ENCODE data around the gene MAML3.

Gene MAML3

DNA sequence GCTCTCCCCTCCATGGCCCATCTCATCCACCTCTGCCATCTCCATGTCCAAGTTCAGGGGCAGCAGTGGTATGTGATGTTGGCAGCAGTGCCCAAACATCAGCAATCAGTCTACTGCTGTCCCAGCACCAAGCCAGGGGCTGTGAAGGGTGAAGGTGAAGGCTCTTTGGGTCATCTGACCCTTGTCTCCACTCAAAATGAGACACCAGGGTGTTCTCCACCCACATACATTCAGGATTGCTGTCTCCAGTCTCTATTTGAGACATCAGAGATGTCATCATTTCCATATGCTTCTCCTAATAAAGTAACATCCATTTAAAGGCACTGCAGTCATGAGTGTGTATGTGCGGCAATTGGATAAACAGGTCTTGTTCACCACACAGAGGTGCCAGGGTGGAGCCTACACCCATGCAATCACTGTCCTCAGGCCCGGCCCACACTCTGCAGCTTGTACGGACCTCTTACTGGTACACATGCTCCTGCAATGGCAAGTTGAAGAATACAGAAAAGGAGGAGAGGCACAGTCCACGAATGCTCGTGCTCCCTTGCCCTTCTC is 22.2 kb downstream of the MAML3 start:
- peak overlapping the region; percentile 92 for H3K27ac ChIP-seq
- DNase-seq (ENCODE audit: low read depth, low spot score) = no peak

DNA sequence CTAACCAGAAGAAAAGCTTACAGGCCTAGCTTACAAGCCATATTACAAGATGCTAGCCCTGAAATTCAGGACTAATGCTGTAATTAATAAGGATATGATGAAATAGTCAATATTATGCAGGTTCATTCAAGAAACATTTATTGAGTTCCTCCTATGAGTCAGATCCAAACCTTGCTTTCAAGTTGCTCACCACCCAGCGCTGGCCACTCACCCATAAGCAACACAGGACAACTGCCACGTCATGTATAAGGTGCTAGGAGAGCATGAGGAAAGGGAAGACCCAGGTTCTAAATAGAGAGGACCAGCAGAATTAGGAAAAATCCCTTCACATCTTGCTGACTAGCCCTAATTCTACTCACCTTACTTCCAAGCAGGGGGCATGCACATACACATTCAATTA is 23.3 kb downstream of the MAML3 start:
- H3K27ac ChIP-seq = peak overlapping the region; percentile 92
- peak; percentile 94 for DNase-seq (ENCODE audit: low read depth, low spot score)

DNA sequence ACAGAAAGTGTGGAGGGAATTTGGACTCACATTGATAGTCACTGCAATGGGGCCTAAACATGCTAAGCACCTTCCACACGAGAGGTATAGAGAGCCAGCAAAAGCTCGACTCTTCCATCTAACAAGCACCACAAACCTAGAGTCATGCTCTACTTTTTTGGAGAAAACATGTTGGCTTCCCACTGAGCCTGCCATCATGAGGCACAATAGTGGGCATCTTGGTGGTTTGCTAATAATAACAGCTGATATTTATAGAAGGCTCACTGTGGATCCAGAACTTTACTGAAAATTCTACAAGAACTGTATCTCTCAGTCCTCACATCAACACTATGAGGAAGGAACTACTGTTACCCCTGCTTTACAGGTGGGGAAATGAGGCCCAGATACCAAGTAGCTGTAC is 26.6 kb downstream of the MAML3 start:
- DNase-seq (ENCODE audit: low read depth, low spot score) = no peak

DNA sequence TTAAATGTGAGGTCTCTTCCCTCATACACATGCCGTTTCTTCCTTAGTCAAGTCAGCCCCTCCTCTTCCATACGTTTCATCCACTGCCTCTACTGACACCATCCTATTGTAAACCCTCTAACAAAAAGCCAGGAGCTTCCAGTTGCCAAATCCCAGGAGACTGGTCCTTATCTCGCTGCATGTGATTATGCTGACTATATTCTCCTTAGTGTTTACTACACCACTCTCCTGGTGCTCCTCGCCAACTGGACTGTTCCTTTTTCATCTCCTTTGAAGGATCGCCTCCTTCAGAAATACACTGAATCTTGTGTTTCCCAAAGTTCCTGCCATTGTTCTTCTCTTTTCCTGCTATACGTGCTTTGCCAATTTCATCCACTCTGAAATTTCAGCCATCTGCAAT is 27.7 kb downstream of the MAML3 start:
- no peak for DNase-seq (ENCODE audit: low read depth, low spot score)
- H3K27ac ChIP-seq = no peak overlapping the region

More for the DNA sequence above, 26.6 kb downstream of the MAML3 start:
- no peak overlapping the region for H3K27ac ChIP-seq

DNA sequence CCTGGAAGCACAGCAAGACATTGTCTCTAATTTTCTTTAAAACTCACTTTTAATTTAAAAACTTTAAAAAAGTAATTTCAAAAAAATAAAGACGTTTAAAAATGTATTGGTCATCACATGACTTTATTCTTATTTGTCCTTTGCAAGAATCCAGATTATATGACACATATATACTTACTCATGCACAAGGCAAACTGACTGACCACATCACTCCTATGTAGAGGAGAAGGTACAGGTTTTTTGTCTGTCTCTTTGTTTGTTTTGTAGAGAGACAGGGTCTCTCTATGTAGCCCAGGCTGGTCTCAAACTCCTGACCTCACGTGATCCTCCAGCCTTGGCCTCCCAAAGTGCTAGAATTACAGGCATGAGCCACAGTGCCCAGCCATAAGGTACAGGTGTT is 28.6 kb downstream of the MAML3 start:
- DNase-seq (ENCODE audit: low read depth, low spot score) = no peak
- no peak overlapping the region for H3K27ac ChIP-seq

DNA sequence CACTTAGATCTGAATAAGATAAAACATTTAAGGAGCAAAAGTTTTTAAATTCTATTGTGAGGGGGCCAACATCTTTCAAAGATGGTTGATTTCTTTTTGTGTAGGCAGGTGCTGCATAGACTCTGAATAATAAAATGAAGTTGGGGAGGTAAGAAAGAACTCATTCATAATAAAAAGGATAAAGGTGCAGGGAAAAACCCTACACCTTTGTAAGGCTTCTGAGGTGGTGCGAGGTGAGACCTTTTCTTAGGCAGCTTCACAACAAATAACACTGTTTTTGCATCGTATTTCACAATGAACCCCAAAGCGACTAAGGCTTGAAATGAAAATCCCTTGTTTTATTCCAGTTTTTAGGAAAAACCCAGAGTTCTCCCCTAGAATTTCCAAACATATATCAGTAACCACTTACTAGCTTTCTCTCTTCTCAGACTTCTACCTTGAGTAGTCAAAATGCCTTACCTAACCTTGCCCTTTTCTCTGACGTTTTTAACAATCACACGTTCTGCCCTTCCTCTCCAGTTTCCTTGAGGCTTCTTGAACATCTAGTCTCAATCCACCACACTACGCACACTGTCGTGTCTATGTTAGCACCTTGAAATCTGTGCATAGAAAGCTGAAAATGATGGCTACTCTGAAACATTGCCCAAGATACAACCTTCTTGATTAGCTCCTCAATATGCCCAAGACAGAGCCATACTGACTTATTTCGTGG is 30.2 kb downstream of the MAML3 start:
- no peak for DNase-seq (ENCODE audit: low read depth, low spot score)
- no peak overlapping the region for H3K27ac ChIP-seq

DNA sequence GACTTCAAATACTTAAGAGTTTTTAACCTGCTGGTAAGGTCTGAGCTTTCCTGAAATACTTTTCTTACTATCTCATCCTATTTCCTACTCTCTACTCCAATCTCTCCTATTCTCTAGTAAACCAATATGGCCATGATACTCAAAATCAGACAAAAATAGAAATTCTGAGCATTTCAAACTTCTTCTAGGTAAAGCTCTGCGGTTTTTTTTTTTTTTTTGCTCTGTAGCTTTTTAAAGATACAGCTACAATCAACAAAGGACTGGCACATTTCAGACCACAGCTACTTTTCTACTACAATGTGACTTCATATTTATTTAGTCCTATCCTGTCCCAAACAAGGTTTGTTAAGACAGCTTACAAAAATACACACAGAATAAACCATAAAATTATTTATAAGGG is 31.1 kb downstream of the MAML3 start:
- DNase-seq (ENCODE audit: low read depth, low spot score) = no peak
- no peak overlapping the region for H3K27ac ChIP-seq

DNA sequence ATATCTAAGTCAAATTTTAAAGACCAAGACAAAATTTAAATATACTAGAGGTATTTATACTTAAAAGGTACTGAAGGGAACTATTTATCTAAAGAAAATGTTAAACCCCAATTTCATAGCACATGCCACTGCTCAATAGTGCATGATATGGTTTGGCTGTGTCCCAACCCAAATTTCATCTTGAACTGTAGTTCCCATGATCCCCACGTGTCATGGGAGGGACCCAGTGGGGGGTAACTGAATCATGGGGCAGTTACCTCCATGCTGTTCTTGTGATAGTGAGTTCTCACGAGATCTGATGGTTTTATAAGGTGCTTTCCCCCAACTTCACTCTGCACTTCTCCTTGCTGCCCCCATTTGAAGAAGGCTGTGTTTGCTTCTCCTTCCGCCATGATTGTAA is 32.3 kb downstream of the MAML3 start:
- H3K27ac ChIP-seq = no peak overlapping the region
- DNase-seq (ENCODE audit: low read depth, low spot score) = no peak

DNA sequence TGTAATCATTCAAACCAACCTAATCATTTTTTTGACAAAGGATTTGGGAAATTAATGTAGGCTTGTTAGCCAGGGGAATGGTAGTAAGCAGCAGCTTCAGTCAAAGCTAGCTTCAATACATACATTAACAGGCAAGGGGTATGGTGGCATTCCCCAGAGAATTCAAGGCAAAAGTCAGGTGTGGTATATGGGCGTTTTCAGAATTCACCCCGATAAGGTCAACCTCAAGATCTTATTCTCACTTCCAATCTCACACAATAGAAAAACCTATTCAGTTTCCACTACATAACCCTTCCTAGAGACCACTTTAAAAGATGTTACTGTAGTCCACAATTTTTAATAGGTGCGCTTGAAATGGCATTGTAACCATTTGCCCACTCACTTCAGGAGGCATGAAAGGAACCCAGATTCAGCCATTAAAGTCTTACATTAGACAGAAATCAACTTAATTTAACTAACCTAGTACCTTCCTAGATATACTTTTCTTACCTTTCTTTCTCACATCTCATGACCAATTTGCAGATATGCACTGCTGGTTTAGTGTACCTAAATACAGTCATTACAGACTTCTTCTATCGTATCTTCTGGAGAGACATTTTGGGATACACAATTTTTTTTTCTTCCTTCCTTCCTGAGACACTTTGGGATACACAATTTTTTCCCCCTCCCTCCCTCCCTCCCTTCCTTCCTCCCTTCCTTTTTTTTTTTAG is 34.9 kb downstream of the MAML3 start:
- DNase-seq (ENCODE audit: low read depth, low spot score) = no peak
- H3K27ac ChIP-seq = no peak overlapping the region

DNA sequence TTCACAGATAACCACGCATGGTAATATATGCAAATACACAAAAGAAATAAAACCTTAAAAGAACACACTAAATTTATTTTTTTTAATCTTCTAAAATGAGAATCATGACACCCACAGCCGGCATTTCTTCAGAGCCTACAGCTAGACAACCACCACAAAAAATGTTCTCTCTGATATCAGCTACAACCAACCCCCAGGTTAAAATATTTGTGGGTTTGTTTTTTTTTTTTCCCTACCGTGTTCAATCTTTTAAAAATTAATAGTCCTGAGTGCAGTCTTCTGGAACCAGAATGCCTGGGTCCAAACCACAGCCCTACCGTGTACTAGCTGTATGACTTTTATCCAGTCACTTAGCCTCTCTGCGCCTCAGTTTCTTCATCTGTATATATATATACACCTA is 36.0 kb downstream of the MAML3 start:
- no peak overlapping the region for H3K27ac ChIP-seq
- no peak for DNase-seq (ENCODE audit: low read depth, low spot score)

DNA sequence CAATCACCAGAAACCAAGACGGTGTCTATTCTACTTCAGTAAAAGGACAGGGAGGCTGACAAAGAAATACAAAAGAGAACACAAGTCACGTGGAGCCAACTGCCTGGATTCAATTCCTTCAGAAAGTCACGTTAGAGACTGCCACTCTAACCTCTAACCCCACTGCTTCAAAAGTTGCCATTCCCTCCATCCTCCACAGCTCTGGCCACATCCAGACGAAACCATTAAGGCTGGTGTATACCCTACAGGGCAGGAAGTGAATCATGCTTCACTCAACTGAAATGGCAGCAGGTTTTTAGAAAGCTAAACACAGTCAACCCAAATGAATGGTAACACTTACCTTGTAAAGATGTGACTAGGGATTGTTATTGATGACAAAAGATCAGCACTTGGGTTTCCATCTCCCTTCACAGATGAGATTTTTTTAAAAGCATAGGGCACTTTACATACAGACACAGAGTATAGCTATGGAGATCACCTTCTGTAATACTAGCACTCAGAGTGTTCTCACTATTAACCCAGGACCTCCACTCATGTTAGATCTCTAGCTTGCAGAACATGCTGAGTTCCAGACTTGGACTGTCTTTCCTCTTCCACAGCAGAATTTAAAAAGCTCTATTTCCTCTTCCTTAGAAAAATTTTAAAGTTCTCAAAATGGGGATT is 37.4 kb downstream of the MAML3 start:
- peak overlapping the region; percentile 73 for H3K27ac ChIP-seq
- DNase-seq (ENCODE audit: low read depth, low spot score) = no peak

DNA sequence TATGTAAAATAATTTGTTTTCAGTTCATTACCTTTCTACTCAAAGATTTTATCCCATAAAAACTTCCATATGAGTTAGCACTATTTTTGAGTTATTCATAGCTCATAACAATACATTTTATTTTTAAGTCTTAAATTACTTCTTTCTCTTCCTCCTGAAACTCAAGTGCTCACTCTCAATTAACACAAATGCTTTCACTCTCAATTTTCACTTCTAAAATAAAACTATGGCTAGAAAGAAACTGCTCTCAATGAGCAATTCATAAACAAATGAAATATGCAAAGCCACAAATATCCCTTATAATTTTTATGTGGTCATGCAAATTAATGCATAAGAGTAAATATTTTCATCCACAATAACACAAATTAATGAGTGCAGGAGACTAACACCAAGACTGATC is 38.8 kb downstream of the MAML3 start:
- H3K27ac ChIP-seq = no peak overlapping the region
- no peak for DNase-seq (ENCODE audit: low read depth, low spot score)

DNA sequence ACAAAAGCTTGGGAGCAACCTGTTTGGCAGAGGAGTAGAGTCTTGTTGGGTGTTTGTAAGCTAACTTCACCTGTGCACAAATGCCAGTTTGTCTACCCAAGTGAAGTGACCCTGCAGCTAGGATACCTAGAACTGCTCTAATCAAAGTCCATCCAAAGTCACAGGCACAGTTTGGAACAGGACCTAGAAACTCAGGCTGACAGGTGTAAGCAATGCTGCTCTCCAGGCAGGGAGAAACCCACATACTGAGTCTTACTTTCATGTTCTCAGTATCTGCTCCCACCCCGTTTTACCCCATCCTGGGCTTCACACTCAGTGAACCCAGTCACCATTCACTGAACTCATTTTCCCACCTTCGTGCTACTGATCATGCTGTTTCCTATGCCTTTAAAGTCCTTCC is 40.3 kb downstream of the MAML3 start:
- no peak for DNase-seq (ENCODE audit: low read depth, low spot score)
- H3K27ac ChIP-seq = no peak overlapping the region

DNA sequence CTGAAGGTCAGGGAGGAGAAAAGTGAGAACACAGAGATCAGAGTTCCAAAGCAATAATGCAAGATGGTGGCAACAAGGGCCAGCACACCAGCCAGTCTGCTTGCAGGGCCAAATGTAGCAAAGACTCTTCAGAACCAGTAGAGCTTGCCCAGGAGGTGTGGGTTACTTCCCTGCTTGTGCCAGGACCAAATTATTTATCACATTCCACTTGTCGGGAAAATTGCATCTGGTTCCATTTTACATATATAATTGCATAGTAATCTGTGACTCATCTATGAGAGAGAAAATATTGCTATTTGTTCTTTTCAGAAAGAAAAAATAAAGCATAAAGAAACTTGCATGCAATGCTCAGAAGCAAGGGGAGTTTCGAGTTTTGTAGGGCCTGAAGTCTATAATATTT is 41.4 kb downstream of the MAML3 start:
- DNase-seq (ENCODE audit: low read depth, low spot score) = no peak
- H3K27ac ChIP-seq = no peak overlapping the region

DNA sequence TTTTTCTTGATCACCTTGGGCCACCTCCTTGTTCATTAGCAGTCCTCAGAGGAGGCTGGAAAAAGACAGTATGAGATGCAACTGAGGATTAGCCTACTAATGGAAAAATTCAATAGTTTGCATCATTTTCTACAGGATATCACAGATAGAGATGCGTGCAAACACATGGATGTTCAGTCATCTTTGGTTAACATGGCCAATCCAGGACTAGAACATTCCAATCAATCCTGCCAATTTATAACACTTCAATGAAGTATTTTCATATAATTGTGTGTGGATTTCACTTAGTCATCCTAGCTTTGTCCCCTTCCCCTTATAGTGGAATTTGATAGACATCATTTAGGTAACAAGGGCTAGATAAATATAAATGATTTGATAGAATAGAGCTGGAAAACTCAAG is 42.7 kb downstream of the MAML3 start:
- H3K27ac ChIP-seq = no peak overlapping the region
- no peak for DNase-seq (ENCODE audit: low read depth, low spot score)

DNA sequence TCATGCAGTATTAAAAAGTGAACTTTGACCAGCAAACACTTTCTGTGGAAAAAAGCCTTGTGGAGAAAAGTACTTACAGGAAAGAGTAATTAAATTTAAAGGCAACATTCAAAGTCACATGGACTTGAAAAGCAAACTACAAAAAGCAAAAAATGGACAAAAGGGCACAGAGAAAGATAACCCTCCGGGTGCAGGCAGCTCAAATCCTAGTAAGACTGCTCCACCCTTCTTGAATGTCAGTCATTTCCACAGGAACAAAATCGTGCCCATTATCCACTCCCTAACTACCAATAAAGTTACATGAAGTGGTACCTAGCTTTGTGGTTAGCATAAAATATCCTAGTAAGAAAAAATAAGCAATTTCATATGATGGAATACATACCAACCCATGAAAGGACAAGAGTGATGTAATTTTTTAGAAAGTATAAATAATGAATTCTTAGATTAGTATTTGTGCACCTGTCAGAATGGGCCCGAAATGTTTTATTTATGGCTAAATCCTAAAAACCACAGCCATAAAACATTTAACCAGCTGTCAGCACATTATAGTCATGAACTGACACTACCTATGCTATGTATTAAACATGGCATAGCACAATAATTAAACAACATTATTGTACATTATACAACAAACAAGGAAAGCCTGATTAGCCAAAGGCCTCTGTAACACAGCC is 43.3 kb downstream of the MAML3 start:
- H3K27ac ChIP-seq = no peak overlapping the region
- no peak for DNase-seq (ENCODE audit: low read depth, low spot score)

DNA sequence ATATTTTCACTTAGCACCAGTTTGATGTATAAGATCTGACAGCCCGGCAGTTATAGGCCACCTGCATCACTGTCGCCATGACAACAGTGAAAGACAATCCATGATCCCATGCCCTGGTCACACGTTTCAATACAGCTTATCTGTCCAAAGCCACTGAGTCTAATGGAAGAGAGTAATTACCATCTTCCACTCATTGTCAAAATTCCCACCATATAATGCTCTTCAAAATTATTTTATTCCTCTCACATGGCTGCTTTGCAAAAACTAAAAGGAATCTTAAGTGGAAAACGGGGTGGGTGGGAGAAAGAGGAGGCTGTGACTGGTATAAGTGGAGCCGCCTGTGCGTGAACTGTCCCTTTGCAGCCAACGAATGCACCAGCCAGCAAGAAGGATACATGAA is 44.2 kb downstream of the MAML3 start:
- no peak overlapping the region for H3K27ac ChIP-seq
- DNase-seq (ENCODE audit: low read depth, low spot score) = no peak

DNA sequence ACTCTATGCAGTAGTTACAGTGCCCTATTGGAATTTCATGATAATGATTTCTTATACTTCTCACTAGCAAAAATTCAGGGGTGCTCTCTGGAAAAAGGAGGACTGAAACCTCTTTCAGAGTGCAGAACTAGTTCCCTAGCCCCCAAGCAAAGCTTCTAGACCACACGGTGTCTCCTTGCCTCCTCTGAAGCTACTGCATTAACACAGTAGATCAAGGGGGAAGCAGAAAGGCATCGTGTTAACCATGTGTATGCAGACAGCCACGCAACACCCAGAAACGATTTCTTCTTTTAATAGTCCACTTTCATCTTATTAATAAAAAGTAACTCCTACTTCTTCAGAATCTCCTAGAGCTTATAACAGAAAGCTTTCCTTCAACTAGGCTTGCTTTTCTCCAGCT is 44.7 kb downstream of the MAML3 start:
- no peak for DNase-seq (ENCODE audit: low read depth, low spot score)
- H3K27ac ChIP-seq = peak overlapping the region; percentile 53

DNA sequence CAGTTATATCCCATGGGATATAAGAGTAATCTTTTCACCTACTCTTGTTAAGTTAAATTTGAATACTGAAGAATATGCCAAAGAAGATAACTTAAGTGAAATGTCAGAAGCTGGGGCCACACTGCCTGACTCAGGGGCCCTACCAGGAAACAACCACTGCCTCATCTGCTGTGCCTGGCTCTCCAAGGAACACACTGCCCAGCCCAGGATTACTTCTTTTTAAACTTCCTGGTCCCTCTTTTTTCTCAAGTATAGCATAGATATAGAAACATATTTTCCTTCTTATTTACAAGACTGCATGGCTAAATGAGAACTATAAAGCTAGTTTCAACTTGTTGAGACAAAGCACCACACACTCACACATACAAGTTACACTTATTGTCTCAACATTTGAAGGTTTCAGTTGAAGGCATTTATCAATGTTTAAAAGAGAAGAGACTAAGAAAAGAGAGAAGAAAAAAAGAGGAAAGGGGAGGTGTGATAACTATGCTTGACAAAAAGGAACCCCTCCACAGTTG is 45.2 kb downstream of the MAML3 start:
- no peak for DNase-seq (ENCODE audit: low read depth, low spot score)
- H3K27ac ChIP-seq = peak overlapping the region; percentile 53

DNA sequence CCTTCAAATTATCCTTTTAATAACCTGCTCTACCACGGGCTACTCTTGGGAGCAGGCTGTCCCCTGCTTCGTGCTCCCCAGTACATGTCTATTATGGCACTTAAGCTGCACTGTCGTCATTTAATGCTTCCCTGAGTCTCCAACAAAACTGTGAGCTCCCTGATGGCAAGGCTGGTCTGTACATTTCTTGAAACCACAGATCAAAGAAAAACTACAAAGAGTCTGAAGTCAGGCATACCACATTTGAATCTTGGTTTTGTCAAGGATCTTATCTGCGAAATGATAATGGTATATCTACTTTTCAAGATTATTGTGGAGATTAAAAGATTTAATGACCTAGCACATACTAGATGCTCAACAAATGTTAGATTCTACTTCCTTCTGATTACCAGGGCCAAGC is 45.7 kb downstream of the MAML3 start:
- no peak for DNase-seq (ENCODE audit: low read depth, low spot score)
- peak overlapping the region; percentile 53 for H3K27ac ChIP-seq
